ENCODE measurements around the gene SLX4IP.

DNA sequence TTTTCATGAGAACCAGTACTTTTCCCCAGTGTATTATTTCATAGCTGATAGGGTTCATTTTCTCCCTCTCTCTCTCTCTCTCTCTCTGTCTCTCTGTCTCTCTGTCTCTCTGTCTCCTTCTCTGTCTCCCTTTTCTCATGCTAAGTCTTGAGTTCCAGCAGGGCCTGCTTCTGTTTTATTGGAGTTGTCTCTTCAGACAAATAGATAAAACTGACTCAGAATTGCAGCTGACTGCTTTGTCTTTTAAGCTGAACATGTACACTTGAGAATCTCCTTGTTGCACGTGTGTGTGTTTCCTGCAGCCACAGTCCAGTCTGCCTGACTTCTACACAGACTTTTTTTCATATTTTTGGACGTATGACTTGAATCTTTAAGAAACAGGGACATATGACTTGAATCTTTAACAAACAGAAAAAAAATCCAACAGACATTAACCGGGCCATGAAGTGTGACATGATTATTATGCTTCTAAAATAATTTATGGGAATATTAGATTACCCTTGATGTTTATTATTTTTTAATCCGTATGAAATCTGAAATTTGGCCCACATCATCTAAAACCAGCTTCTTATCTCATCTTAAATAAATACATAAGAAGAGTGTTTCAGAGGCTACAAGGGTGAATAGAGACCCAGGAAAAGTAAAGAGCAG lies 167.2 kb downstream of the SLX4IP start:
- no peak for TF ChIP-seq POLR2A (IDR thresholded peaks at IDR 0.05)
- TF ChIP-seq, protein P1, sequence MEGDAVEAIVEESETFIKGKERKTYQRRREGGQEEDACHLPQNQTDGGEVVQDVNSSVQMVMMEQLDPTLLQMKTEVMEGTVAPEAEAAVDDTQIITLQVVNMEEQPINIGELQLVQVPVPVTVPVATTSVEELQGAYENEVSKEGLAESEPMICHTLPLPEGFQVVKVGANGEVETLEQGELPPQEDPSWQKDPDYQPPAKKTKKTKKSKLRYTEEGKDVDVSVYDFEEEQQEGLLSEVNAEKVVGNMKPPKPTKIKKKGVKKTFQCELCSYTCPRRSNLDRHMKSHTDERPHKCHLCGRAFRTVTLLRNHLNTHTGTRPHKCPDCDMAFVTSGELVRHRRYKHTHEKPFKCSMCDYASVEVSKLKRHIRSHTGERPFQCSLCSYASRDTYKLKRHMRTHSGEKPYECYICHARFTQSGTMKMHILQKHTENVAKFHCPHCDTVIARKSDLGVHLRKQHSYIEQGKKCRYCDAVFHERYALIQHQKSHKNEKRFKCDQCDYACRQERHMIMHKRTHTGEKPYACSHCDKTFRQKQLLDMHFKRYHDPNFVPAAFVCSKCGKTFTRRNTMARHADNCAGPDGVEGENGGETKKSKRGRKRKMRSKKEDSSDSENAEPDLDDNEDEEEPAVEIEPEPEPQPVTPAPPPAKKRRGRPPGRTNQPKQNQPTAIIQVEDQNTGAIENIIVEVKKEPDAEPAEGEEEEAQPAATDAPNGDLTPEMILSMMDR (IDR thresholded peaks at IDR 0.05): no peak
